ENCODE results near the gene MOK.

Gene MOK

GRCh38 chr14:102196039-102196901, 108.7 kb downstream of the MOK start:
- TF ChIP-seq, protein P1, sequence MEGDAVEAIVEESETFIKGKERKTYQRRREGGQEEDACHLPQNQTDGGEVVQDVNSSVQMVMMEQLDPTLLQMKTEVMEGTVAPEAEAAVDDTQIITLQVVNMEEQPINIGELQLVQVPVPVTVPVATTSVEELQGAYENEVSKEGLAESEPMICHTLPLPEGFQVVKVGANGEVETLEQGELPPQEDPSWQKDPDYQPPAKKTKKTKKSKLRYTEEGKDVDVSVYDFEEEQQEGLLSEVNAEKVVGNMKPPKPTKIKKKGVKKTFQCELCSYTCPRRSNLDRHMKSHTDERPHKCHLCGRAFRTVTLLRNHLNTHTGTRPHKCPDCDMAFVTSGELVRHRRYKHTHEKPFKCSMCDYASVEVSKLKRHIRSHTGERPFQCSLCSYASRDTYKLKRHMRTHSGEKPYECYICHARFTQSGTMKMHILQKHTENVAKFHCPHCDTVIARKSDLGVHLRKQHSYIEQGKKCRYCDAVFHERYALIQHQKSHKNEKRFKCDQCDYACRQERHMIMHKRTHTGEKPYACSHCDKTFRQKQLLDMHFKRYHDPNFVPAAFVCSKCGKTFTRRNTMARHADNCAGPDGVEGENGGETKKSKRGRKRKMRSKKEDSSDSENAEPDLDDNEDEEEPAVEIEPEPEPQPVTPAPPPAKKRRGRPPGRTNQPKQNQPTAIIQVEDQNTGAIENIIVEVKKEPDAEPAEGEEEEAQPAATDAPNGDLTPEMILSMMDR (IDR thresholded peaks at IDR 0.05; ENCODE audit: low read depth, low read length, missing control alignments): no peak
- no peak for DNase-seq (ENCODE audit: extremely low read depth, low read depth)
- H3K4me3 ChIP-seq (replicated peaks; ENCODE audit: low read depth, low read length): no peak overlapping the region

DNA sequence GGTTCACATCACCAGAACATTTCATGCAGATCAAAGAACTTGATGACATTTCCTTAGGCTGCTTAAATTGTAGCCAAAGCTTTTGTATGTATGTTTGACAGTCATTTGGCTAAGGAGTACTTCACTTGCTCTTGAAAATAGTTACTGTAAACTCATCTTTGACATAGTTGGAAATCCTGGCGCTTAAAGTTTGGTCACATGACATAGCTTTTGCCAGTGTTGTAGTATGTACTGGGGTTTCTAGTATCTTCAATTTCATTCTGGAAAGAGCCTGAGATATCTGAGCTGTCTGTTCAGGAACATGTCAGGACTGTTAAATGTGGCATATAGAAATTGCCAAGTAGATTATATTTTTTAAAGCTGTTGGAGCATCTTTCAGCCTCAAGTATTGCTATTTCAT, 109.5 kb downstream of the MOK start:
- H3K4me3 ChIP-seq (replicated peaks; ENCODE audit: low read depth, low read length): no peak overlapping the region
- DNase-seq (ENCODE audit: extremely low read depth, low read depth): no peak
- TF ChIP-seq, protein P1 (IDR thresholded peaks at IDR 0.05; ENCODE audit: low read depth, low read length, missing control alignments): no peak

GRCh38 chr14:102194856-102195255, 110.1 kb downstream of the MOK start:
- no peak for DNase-seq (ENCODE audit: extremely low read depth, low read depth)
- TF ChIP-seq, protein P1 (IDR thresholded peaks at IDR 0.05; ENCODE audit: low read depth, low read length, missing control alignments): no peak
- H3K4me3 ChIP-seq (replicated peaks; ENCODE audit: low read depth, low read length): no peak overlapping the region

GRCh38 chr14:102192840-102193502, 112.0 kb downstream of the MOK start:
- TF ChIP-seq, protein P1 (IDR thresholded peaks at IDR 0.05; ENCODE audit: low read depth, low read length, missing control alignments): no peak
- no peak for DNase-seq (ENCODE audit: extremely low read depth, low read depth)
- no peak overlapping the region for H3K4me3 ChIP-seq (replicated peaks; ENCODE audit: low read depth, low read length)

DNA sequence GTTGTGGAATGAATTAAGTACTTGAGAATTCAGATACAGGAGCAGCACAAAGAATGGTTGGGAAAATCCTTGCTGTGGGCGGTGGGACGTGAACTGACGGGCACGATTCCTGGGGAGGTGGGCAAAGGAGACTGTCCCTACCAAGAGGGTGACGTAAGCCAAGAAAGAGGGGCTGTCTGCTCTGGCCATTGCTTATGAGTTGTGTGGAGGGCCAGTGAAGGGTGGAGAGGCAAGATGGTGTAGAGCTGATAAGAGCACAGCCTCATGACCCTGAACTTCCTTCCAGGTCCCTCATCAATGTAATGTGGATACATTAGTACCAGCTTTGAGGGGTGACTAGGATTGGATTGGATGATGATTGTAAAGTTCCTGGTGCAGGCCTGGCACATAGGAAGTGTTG, 115.1 kb downstream of the MOK start:
- H3K4me3 ChIP-seq (replicated peaks; ENCODE audit: low read depth, low read length): no peak overlapping the region
- TF ChIP-seq, protein P1 (IDR thresholded peaks at IDR 0.05; ENCODE audit: low read depth, low read length, missing control alignments): no peak
- no peak for DNase-seq (ENCODE audit: extremely low read depth, low read depth)

DNA sequence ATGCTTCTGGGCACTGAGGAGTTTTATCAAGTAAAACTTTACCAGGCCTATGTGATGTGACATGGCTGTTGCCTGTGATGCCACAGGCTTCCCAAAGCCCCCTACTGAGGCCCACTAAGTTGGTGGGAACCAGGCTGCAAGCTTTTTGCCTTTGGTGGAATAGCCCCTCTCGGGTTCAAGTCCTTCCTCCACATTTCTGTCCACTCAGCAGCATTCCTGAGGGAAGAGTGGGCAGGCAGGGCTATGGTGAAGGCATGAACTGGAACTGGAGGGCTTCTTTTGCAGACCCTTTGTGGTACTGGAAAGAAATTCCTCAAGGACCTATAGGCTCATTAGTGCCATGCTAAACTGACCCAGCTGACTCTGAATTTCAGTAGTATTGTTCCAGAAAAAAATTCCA, 116.8 kb downstream of the MOK start:
- TF ChIP-seq, protein P1 (IDR thresholded peaks at IDR 0.05; ENCODE audit: low read depth, low read length, missing control alignments): no peak
- DNase-seq (ENCODE audit: extremely low read depth, low read depth): no peak
- no peak overlapping the region for H3K4me3 ChIP-seq (replicated peaks; ENCODE audit: low read depth, low read length)
